NCI-H146 (cell line): Measurements from ENCODE around the gene PRPH.
A peak's percentile ranks its signal among the peaks of the same experiment; 100 is the strongest.
"Not testable (repeated sequence)": the region's sequence is repeated elsewhere in the genome, so short reads cannot be mapped to it uniquely, and the experiment has no call there.

Experiments used
- DNase-seq: peaks from one replicate; lab custom pipeline; 2025; lab: John Stamatoyannopoulos, UW

The PRPH gene

DNA sequence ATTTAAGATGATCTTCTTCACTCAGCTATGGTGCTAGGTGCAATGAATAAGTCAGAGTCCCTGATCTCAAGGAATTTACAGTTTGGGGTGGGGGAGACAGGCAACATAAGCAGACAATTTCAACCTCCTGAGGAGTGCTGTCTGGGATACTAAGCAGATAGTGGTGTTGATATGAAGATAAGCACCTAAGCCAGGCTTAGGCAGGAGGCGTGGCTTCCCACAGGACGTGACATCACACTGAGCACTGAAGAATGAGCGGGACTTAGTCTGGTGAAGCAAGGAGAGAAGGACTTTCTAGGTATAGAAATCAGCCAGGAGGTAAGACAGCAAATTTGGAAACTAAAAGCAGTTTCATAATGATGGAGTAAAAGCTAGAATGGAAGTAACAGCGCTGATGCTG lies 6.8 kb downstream of the PRPH start:
- DNase-seq: no peak

DNA sequence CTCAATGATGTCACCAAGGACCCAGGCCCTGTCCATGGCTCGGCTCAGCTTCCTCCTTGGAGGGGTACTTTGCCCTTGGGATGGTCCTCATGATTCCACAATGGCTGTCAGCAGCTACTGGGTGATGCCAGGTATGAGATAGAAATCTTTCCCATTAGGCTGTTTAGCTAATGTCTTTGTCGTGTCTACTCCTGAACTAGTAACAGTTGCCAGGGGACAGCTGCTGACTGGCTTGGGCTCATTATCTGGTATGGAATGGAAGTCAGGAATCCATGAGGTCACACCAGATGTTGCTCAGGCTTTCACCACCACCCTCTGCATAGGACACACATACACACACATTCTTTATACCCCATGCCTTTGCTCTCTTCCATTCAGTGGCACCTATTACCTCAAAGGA lies 9.2 kb downstream of the PRPH start:
- DNase-seq: no peak

DNA sequence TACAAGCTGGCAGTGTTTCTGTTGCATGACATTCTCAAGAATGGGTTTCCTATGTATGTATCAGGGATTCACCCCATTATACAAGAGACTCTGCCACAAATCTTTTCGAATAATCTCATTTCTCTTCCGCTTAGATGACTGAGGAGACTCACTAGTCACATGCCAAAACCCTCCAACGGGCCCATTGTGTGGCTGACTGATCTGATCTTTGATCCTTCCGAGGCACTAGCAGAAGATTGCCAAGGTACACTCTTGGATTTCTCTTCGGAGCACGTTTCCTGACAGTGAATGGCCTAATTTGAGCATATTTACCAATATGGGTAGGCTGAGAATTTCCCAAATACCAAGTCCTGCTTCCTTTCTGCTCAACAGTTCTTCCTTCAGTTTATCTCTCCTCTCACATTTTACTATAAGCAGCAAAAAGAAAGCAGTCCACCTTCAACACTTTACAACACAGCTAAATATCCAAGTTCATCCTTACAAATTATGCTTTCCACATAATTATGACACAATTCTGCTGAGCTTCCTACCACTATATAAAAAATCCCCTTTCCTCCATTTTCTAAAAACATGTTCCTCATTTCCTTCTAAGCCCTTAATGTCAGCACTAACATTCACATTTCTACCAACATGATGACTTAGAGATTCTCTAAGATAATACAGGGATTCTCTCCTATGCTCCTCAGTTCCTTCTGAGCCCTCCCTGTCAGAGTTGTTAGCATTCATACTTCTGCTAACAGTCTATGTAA lies 11.0 kb downstream of the PRPH start:
- no peak for DNase-seq

DNA sequence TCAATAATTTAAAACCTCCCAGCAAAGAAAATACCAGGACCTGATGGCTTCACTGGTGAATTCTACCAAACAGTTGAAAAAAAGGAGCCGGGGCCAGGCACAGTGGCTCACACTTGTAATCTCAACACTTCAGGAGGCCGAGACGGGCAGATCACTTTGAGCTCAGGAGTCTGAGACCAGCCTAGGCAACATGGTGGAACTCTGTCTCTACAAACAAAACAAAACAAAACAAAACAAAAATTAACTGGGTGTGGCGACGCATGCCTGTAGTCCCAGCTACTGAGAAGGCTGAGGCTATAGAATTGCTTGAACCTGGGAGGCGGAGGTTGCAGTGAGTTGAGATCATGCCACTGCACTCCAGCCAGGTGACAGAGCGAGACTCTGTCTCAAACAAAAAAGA lies 14.4 kb downstream of the PRPH start:
- no peak for DNase-seq

DNA sequence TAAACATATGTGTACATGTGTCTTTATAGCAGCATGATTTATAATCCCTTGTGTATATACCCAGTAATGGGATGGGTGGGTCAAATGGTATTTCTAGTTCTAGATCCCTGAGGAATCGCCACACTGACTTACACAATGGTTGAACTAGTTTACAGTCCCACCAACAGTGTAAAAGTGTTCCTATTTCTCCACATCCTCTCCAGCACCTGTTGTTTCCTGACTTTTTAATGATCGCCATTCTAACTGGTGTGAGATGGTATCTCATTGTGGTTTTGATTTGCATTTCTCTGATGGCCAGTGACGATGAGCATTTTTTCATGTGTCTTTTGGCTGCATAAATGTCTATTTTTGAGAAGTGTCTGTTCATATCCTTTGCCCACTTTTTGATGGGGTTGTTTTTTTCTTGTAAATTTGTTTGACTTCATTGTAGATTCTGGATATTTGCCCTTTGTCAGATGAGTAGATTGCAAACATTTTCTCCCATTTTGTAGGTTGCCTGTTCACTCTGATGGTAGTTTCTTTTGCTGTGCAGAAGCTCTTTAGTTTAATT lies 15.6 kb downstream of the PRPH start:
- DNase-seq: not testable (repeated sequence)

DNA sequence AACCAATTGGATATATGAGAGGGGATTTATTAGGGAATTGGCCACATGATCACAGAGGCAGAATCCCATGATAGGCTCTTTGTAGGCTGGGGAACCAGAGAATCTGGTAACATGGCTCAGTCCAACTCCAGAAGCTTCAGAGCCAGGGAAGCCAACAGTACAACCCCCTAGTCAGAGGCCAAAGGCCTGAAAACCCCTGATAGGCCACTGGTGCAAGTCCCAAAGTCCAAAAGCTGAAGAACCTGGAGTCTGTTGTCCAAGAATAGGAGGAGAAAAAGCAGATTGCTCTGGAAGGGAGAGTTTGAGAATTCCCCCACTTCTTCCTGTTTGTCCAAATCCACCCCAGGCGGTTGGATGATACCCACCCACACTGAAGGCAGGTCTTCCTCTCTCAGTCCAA lies 19.9 kb downstream of the PRPH start:
- DNase-seq: no peak

DNA sequence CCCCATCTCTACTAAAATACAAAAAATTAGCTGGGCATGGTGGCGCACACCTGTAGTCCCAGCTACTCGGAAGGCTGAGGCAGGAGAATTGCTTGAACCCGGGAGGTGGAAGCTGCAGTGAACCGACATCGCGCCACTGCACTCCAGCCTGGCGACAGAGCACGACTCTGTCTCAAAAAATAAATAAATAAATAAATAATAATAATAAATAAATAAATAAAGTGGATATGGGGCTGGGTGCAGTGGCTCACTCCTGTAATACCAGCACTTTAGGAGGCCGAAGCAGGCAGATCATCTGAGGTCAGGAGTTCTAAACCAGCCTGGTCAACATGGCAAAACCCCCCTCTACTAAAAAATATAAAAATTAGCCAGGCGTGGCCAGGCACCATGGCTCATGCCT lies 22.2 kb downstream of the PRPH start:
- not testable (repeated sequence) for DNase-seq

DNA sequence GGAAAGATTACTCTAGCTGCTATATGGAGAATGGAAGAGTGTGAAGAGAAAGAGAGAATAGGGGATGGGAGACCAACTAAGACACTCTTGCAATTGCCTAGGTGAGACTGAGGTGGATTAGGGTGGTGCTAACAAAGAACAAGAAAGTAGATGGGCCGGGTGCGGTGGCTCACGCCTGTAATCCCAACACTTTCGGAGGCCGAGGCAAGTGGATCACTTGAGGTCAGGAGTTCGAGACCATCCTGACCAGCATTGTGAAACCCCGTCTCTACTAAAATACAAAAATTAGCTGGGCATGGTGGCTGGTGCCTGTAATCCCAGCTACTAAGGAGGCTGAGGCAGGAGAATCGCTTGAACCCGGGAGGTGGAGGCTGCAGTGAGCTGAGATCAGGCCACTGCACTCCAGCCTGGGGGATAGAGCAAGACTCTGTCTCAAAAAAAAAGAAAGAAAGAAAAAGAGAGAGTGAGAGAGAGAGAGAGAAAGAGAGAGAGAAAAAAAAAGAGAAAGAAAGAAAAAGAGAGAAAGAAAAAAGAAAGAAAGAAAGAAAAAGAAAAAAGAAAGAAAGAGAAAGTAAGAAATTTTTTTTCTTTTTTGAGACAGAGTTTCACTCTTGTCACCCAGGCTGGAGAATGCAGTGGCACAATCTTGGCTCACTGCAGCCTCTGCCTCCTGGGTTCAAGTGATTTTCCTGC lies 25.6 kb downstream of the PRPH start:
- not testable (repeated sequence) for DNase-seq

DNA sequence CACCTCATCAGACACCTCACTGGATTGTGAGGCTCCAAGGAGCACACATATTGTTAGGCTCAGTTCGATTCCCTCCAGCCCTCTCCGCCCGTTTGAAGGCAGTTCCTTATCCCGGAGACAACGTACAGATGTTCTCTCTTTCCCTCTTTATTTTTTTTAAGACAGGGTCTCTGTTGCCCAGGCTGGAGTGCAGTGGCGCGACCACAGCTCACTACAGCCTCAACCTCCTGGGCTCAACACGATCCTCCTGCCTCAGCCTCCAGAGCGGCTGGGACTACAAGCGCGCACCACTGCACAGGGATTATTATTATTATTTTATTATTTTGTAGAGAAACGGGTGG lies 27.4 kb downstream of the PRPH start:
- no peak for DNase-seq

DNA sequence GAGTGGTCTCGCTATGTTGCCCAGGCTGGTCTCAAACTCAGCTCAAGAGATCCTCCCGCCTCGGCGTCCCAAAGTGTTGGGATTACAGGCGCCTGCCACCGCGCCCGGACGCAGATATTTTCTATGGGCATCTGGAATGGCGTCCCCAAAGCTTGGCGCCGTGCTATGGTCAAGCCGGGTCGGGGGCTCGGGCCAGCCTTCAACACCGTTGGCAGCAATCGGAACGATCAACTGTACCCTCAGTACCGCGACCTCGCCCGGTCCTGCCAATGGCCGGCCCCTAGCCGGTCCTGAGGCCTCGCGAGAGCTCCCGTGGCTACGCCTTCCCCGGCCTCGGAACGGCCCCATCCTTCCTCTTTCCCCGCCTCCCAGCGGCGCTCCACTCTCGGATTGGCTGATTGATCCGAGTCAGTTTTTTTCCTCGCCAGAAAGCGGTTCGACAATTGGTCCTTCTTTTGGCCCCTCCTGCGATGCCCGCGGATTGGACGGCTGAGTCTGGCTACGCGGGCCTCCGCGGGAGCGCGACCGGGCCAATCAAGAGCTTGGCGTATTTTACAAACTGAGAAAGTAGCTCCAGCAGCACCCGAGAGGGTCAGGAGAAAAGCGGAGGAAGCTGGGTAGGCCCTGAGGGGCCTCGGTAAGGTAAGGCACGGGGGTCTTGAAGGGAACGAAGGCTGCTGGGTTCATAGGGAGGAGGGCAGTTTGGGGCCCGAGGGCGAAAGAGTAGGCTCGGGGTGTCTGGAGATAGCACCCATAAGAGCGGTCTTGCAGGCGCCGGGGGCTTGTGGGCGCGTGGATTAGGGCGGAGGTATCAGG lies 28.0 kb downstream of the PRPH start, which contains the start of gene TROAP:
Gene TROAP, plus strand, starts transcription at position 548 of the 816 bp plus-strand sequence. CDS start 354 bp downstream, outside the sequence.
- DNase-seq: peak; percentile 99

DNA sequence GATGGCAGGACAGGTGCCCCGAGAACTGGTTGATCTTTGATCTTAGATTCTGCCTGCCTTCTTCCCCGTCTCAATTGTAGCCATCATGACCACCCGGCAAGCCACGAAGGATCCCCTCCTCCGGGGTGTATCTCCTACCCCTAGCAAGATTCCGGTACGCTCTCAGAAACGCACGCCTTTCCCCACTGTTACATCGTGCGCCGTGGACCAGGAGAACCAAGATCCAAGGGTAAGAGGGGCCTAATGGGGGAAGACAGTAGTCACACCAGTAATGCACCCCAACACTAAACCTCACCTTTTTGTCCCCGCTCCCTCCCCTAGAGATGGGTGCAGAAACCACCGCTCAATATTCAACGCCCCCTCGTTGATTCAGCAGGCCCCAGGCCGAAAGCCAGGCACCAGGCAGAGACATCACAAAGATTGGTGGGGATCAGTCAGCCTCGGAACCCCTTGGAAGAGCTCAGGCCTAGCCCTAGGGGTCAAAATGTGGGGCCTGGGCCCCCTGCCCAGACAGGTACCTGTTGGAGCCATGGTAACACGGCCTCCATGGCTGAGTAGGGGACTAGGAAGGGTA lies 28.7 kb downstream of the PRPH start:
- no peak for DNase-seq

DNA sequence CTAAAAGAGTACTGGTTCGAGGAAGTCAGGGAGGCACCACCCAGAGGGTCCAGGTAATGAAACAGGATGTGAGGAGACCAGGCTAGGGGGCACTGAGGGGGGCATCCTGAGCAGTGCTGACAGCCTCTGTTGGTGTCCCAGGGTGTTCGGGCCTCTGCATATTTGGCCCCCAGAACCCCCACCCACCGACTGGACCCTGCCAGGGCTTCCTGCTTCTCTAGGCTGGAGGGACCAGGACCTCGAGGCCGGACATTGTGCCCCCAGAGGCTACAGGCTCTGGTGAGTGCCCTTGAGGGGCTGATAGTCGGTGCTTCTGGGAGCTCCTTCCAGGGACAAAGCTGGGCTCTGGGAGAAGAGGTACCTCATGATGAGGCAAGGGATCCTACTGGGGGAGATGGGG lies 30.7 kb downstream of the PRPH start:
- no peak for DNase-seq

DNA sequence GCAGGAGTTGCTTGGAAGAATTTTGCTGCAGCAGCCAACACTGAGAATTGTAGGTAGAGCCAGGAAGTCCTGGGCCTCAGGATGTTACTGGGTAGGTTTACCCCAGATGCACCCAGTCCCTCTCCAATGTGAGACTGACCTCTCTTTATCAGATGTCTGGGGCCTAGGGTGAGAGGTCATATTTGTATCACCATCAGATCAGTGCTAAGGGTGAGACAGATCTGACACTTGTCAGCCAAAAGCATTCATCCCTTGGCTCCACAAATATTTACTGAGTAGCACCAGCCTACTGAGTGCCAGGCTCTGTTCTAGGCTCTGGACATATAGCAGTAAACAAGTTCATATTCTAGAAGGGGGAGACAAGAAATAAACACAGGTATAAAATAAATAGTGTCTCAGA lies 32.4 kb downstream of the PRPH start:
- no peak for DNase-seq

DNA sequence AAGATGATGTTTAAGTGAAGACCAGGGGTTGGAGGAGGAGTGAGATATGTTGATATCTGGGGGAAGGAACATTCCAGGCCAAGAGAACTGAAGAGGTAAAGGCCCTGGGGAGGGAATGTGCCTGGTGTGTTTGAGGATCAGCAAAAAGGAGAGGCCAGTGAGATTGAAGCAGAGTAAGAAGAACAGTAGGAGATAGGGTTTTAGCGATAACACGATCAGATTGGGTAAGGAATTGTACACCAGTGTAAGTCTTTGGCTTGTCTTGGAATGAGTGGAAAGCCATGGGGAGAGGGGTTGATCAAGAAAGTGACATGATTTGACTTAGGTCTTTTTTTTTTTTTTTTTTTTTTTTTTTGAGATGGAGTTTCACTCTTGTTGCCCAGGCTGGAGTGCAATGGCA lies 32.9 kb downstream of the PRPH start:
- DNase-seq: no peak

DNA sequence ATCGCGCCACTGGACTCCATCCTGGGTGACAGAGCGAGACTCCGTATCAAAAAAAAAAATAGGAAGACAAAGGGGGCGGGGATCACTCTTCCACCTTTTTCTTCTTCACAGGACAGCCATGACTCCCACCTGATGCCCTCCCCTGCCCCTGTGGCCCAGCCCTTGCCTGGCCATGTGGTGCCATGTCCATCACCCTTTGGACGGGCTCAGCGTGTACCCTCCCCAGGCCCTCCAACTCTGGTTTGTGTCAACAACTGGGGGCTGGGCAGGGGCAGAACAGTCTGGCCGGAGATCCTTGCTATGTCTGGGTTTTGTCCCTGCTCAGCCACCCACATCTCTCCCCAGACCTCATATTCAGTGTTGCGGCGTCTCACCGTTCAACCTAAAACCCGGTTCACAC lies 33.9 kb downstream of the PRPH start:
- no peak for DNase-seq

DNA sequence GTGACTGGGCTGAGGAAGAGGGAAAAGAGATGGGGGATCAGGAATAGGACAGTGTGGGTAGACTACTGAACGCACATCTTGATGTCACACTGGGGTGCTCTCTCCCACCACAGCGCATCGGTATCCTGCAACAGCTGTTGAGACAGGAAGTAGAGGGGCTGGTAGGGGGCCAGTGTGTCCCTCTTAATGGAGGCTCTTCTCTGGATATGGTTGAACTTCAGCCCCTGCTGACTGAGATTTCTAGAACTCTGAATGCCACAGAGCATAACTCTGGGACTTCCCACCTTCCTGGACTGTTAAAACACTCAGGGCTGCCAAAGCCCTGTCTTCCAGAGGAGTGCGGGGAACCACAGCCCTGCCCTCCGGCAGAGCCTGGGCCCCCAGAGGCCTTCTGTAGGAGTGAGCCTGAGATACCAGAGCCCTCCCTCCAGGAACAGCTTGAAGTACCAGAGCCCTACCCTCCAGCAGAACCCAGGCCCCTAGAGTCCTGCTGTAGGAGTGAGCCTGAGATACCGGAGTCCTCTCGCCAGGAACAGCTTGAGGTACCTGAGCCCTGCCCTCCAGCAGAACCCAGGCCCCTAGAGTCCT lies 35.2 kb downstream of the PRPH start:
- DNase-seq: no peak

DNA sequence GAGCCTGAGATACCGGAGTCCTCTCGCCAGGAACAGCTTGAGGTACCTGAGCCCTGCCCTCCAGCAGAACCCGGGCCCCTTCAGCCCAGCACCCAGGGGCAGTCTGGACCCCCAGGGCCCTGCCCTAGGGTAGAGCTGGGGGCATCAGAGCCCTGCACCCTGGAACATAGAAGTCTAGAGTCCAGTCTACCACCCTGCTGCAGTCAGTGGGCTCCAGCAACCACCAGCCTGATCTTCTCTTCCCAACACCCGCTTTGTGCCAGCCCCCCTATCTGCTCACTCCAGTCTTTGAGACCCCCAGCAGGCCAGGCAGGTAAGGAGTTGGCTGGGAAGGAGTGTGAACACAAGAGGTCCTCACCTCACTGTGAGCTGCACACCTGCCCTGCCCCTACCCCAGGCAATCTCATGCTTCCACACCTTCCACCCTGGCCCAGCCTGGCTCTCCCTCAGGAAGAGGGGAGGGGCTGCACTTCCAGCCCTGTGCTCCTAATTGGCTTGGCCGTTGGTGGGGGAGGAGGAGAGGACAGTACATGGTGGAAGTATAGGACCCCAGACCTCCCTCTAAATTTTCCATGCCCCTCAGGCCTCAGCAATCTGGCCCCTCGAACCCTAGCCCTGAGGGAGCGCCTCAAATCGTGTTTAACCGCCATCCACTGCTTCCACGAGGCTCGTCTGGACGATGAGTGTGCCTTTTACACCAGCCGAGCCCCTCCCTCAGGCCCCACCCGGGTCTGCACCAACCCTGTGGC lies 35.9 kb downstream of the PRPH start:
- no peak for DNase-seq

DNA sequence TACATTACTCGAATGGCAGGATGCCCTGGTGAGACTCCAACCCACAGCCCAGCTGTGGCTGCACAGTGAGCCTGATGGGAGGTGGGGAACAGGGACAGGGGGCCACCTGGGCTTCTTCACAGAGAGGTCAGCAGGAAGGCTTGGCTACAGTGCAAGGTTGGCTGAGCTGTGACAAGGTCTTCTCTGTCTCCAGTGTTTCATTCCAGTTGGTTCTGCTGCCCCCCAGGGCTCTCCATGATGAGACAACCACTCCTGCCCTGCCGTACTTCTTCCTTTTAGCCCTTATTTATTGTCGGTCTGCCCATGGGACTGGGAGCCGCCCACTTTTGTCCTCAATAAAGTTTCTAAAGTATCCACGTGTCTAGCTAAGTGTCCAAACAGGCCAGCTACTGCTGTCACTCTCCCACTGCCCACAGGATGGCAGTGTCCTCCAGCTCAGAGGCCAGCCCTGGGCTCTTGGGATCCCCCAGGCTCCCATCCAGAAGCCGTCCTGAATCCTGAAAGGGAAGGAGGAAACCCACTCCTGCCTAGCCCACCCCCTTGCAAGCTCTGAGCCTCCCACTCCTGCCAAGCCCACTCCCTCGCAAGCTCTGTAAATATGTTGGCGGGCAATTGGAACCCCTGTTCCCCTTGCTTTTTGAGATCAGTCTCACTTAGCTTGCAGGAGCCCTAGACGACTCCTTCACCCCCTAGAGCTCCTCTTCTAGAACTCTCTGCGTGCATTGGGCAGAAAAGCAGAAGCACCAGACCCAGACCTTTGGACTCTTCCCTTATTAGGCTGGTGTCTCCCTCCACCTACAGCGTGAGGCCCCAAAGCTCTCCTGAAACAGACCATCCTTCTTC lies 36.7 kb downstream of the PRPH start:
- peak; percentile 28 for DNase-seq

DNA sequence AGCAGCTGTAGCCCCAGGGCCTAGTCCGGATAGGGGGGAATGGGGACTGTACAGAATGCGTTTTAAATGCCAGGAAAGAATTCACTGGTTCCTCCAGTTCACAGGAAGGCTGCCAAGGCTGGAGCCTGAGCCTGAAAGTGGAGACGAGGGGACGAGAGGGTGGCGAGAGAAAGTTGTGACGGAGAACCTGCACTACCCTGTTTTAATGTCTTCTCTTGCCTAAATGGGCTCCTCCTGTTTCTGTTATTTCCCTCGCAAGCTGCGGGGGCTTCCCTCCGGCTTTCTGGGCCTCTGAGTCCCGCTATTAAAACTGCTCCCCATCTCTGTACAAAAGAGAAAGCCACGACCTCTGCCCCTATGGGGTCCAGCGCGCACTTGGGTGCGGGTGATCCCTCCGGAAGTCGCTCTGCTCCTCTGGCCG lies 37.5 kb downstream of the PRPH start:
- no peak for DNase-seq

DNA sequence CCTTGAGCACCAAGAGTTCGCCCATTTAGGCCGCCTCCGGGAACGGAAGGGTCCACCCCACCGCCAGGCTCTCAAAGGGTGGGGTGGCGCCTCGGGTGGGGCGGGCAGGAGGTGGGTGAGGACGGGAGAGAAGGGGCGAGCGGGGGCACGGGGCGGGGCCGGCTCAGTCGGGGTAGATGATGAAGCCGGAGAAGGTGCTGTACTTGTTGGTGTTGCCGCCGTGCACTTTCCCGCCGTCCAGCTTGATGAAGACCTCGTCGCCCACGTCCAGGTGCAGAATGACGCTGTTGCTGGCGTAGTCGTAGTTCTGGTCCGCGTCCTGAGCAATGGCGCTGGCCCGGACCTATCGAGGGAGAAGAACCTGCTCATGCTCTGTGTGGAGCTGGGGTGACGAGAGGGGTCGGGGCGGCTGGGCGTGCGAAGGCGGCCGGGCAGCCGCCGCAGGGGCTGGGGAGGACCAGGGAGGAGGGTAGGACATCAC lies 38.0 kb downstream of the PRPH start:
- DNase-seq: no peak
